HUES6 (cell line): Measurements from ENCODE around the gene XAGE3.
"Not testable (repeated sequence)": the region's sequence is repeated elsewhere in the genome, so short reads cannot be mapped to it uniquely, and the experiment has no call there.

Experiments
- H3K27ac ChIP-seq: 2 replicates; pipeline ENCODE4 v1.7.0; 2013; ENCODE audit warnings: low read depth, mild to moderate bottlenecking, low read length, inconsistent platforms
- H3K27me3 ChIP-seq: 2 replicates; pipeline ENCODE4 v1.6.1; 2013; ENCODE audit warnings: low read length; ENCODE audit not compliant: control insufficient read depth, insufficient read depth
- H3K36me3 ChIP-seq: 2 replicates; pipeline ENCODE4 v1.6.1; 2013; ENCODE audit warnings: low read length; ENCODE audit not compliant: control insufficient read depth, insufficient read depth
- H3K4me1 ChIP-seq: 2 replicates; pipeline ENCODE4 v1.6.1; 2013; ENCODE audit warnings: low read length; ENCODE audit not compliant: control insufficient read depth, insufficient read depth
- H3K4me3 ChIP-seq: 2 replicates; pipeline ENCODE4 v1.5.1; 2013; ENCODE audit warnings: low read depth, low read length
- H3K9ac ChIP-seq: one replicate; pipeline ENCODE4 v1.6.1; 2013; ENCODE audit warnings: mild to moderate bottlenecking, low read length
- H3K9me3 ChIP-seq: 2 replicates; pipeline ENCODE4 v1.6.1; 2013; ENCODE audit warnings: low read depth, low read length; ENCODE audit not compliant: control insufficient read depth, insufficient read depth

XAGE3 gene, protein sequence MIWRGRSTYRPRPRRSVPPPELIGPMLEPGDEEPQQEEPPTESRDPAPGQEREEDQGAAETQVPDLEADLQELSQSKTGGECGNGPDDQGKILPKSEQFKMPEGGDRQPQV

DNA sequence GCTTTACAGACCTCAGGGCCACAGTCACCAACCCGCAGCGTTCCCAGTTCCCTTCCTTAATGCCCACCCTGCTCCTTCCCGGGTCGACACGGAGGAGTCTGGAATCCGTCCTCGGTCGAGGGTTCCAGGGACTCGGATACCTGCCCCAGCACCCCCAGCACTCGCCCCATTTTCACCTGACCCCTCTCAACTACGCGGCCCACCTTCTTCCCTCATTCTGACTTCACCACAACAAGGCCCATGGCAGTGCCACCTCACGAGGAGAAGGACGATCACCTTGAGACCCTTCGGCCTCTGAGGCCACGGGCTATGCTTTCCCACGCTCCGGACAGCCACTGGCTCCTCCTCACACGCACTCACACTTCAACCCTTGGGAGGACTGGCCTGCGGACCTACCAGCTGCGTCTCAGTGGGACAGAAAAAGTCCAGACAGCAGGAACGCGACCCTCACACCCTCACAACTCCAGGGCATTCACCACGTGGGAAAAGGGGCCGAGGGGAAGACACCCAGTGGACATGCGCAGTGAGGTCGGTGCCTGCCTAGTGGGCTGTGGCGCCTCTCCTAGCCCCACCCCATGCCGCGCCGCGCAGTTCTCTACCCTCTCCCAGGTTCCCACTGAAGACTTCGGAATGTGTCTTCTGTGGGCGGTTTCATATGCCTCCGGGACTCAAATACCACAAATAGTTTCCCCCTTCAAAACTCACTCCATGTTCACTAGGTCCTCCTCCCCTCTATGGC is at the start of gene XAGE3:
TSS of gene XAGE3 (minus strand) at position 474 of the 739 bp plus-strand sequence. CDS start 950 bp downstream, outside the sequence.
- no peak within 1 kb of the TSS for H3K4me3 ChIP-seq
- peaks cover 2% of the 10 kb centered on the region; the same call in 1 of the 2 replicates for H3K9me3 ChIP-seq
- H3K4me1 ChIP-seq = no peaks in the 10 kb centered on the region
- peaks cover 26% of the 10 kb centered on the region for H3K27me3 ChIP-seq
- no peaks in the 10 kb centered on the region for H3K36me3 ChIP-seq
- no peak within 1 kb of the TSS for H3K27ac ChIP-seq
- no peak within 1 kb of the TSS for H3K9ac ChIP-seq

DNA sequence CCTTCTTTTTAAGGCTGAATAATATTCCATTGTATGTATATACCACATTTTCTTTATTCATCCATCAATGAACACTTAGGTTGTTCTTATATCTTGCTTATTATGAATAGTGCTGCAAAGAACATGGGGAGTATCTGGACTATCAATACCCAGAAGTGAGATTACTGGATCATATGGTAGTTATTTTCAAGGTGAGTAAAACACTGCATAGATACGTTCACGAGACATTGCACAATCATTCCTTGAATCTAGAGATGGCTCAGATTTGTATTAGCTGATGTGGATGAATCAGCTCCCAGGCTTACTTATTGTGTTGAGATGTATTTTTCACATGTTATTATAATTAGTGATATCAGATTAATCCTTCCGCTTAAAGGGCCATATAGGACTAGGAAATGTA is 46.8 kb upstream of the XAGE3 start:
- not testable (repeated sequence) for H3K36me3 ChIP-seq, H3K4me3 ChIP-seq, H3K9me3 ChIP-seq, H3K4me1 ChIP-seq, H3K27ac ChIP-seq, H3K27me3 ChIP-seq, H3K9ac ChIP-seq

DNA sequence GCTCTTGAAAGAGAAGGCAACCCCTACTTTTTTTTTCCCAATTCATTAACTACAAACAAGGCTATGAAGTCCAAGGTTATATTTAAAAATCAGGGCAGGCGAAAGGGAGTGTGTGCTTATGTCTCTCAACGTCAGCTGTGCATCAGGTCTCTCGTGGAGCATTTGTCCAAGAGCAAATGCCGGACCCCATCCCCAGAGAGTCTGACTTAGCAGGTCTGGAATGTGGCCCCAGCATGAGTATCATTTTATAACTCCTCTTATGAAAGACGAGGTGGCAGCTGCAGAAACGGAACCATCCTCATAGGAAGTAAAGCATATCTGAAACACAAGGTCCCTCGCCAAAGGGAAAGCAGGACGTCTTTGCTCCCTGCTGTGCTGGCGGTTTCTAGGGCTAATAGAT is 45.8 kb upstream of the XAGE3 start:
- not testable (repeated sequence) for H3K4me1 ChIP-seq, H3K27ac ChIP-seq, H3K9ac ChIP-seq, H3K9me3 ChIP-seq, H3K36me3 ChIP-seq, H3K4me3 ChIP-seq, H3K27me3 ChIP-seq

DNA sequence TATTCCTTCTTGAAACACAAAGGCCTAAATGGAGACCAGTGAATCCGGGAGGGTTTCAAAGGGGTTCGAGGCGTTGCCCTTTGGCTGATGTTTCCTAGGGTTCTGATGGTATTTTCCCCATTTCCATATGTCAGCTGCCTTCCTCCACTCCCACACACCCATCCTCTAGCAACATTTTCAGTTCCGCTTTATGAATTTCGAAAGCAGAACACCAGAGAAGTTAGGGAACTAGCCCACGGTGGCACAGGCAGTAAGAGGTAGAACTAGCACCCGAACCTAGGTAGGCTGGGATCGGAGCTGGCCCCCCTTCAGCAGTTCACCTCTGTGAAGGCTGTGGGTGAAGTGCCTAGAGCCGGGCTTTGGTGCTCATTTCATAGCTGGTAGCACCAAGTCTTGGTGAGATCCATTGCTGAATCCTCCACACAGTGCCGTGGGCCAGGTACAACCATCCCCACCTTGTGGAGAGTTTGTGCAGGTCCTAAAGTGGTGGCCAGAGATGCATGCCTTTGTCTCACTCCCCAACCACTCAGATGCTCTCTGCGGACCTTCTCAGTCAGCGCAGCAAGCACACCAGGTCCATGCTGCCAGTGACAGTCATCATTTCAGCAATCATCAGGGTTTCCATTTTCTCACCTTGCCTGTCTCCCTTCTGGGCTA is 41.6 kb upstream of the XAGE3 start:
- not testable (repeated sequence) for H3K27ac ChIP-seq, H3K9me3 ChIP-seq, H3K27me3 ChIP-seq, H3K4me3 ChIP-seq, H3K4me1 ChIP-seq, H3K9ac ChIP-seq, H3K36me3 ChIP-seq

DNA sequence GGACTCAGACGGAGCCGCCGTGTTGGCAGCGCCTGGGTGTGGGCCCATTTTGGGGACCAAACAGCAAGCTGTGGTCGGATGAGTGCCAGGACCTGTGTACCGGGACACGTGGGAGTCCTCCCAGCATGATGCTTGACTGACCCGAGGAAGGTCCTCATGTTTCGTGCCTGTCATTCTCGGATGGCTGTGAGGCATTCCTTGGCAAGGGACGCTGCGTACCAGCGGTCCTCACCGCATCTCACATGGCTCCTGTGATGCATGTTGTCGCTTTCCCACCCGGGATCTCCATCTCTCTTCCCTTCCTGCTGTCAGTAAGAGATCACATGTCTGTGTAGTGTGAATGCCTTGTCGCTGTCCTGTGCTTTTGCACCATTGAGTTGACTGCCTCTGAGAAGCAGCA is 40.0 kb upstream of the XAGE3 start:
- not testable (repeated sequence) for H3K9me3 ChIP-seq, H3K27me3 ChIP-seq, H3K36me3 ChIP-seq, H3K4me3 ChIP-seq, H3K4me1 ChIP-seq, H3K9ac ChIP-seq, H3K27ac ChIP-seq

DNA sequence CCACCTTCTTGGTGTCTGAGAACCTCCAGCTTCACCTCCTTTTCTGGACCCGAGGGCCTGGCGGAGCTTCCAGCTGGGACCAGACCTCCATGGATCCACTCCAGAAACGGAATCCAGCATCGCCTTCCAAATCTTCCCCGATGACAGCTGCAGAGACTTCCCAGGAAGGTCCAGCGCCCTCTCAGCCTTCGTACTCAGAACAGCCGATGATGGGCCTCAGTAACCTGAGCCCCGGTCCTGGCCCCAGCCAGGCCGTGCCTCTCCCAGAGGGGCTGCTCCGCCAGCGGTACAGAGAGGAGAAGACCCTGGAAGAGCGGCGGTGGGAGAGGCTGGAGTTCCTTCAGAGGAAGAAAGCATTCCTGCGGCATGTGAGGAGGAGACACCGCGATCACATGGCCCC is 39.3 kb upstream of the XAGE3 start:
- H3K4me3 ChIP-seq, H3K36me3 ChIP-seq, H3K4me1 ChIP-seq, H3K27me3 ChIP-seq, H3K27ac ChIP-seq, H3K9ac ChIP-seq, H3K9me3 ChIP-seq: not testable (repeated sequence)

DNA sequence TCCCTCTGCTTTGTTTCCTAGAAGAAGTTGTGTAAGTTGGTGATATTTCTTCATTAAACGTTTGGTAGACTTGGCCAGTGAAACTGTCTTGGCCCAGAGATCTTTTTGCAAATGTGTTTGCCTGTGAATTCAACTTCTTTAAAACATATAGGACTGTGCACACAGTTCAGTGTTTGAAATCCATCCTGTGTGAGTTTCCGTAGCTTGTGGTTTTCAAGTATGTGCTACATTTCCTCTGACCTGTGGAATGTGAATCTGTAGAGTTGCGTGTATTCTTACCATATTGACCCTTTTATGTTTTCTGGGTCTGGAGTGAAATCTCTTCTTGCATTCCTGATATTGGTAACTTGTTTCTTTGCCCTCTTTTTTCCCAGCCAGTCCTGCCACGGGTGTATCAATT is 38.2 kb upstream of the XAGE3 start:
- H3K4me1 ChIP-seq, H3K9ac ChIP-seq, H3K9me3 ChIP-seq, H3K4me3 ChIP-seq, H3K27me3 ChIP-seq, H3K27ac ChIP-seq, H3K36me3 ChIP-seq: not testable (repeated sequence)

DNA sequence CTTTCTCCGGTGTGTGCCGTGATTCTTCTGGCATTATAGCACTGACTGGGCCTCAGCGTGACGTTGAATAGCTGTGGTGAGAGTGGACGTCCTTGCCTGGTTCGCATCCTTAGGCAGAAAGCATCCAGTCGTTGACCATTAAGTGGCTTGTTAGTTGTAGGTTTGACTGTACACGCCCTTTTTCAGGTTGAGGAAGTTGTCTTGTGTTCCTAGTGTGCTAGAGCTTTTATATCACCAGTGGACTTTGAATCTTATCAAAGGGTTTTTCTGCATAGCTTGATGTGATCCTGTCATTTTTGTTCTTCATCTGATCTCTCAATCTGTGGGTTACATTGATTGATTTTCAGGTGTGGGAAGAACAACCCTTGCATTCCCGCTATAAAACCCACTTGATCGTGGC is 37.6 kb upstream of the XAGE3 start:
- H3K9me3 ChIP-seq, H3K4me1 ChIP-seq, H3K27me3 ChIP-seq, H3K4me3 ChIP-seq, H3K27ac ChIP-seq, H3K9ac ChIP-seq, H3K36me3 ChIP-seq: not testable (repeated sequence)

DNA sequence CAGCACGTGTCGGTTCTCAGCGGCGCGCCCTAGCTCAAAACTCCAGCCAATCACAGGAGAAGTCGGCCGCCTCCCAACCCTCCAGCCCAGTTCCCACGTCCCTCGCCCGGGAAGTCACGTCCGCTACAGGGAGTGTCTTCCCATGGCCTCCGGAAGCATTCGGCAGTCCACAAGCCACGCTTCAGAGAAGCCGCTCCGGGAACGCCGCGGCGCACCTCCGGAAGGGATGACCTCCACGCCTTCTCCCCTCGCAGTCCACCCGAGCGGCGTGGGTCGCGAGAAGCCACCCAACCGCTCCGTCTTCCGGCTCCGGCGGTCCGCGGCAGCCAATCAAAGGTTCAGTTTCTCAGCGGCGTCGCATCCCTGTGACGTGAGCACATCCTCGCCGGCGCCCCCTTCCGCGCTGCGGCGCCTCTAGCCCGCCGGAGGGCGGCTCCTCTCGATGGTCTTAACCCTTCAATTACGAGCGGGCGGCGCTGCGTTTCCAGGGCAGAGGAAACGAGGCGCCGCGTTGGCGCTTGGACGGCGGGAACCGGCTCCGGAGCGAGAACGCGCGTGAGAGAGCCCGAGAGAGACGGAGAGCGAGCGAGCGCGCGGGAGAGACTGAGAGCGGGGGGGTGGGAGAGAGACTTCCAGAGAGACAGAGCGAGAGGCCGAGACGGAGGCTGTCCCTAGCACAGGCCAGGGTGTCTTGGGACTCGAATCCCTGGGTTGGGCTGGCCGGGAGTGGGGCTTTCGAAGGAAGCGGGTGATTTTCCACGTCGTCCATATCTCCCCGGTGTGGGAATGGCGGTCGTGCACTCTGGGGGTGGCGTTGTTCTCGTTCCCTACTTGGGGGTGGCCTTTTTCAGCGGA is 29.2 kb upstream of the XAGE3 start, which contains the start of gene FAM156B:
TSS of gene FAM156B (plus strand) at position 476 of the 855 bp plus-strand sequence. CDS start 9,896 bp downstream, outside the sequence.
- not testable (repeated sequence) for H3K27me3 ChIP-seq, H3K4me1 ChIP-seq, H3K27ac ChIP-seq, H3K4me3 ChIP-seq, H3K9ac ChIP-seq, H3K9me3 ChIP-seq, H3K36me3 ChIP-seq

DNA sequence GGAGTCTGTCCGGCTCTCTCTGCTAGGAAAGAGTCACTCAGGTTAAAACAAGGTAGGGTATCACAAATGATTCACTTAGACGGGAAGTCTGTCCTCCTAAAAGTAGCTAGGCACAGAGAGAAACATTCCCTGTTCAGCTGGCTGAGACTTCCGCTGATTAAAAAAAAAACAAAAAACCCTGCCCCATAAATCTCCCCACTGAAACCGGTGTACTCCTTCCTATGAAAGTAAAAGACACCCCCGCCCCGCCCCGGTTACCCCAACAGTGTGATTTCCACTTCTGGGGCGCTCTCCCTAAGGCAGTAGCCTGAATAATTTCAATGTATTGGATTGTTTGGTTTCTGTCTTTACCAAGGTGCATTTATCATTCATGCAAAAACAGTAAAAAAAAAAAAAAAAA is 28.6 kb upstream of the XAGE3 start:
- H3K9me3 ChIP-seq, H3K27me3 ChIP-seq, H3K9ac ChIP-seq, H3K4me3 ChIP-seq, H3K4me1 ChIP-seq, H3K27ac ChIP-seq, H3K36me3 ChIP-seq: not testable (repeated sequence)

DNA sequence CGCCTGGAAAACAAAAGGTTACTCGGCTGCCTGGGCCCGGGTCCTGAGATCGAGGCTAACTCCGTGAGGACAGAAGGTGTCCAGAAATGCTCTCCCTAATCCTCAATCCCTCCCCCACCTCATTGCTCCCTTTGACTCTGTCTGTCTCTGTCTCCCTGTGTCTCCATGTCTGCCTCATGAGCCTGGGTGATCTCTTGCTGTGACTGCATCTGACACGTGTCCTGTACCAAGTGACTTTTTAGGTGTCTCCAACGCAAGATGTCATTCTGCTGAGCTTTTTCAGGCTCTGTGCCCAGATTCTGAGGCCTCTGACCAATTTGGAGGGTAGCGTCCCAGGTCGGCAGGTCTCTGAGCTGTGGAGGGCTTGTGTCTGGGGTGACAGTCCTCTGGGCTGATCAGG is 20.2 kb upstream of the XAGE3 start:
- not testable (repeated sequence) for H3K9ac ChIP-seq, H3K27ac ChIP-seq, H3K9me3 ChIP-seq, H3K27me3 ChIP-seq, H3K4me3 ChIP-seq, H3K36me3 ChIP-seq, H3K4me1 ChIP-seq
